ENCODE results near the gene GPANK1. TPM values are rescaled to one million over a fixed set of nuclear protein-coding genes. Genes with fewer than 3 reads are reported as not detected.

GPANK1 gene
- total RNA-seq, 2 experiments from 2014 or later: 34.4 to 42.9 TPM

GRCh38 chr6:31702819-31703716 lies 38.3 kb upstream of the GPANK1 start, which contains the start of gene ABHD16A:
ABHD16A (minus strand) TSS chr6:31703324; CDS start chr6:31703281, 43 bp downstream.
- CTCF ChIA-PET: interaction anchor here (0.6 to 2.2 kb wide), 9 partner anchors 9 to 273 kb away, joined by 3 to 8 read pairs (median 3); no protein-coding TSS in a partner anchor
- DNase-seq: peak; percentile 98
- Mint-ChIP-seq H3K9me3 (no peaks in the 10 kb centered on the region), H3K4me3 (peak within 1 kb of the TSS; percentile 96), H3K27ac (peak within 1 kb of the TSS; percentile 96), H3K27me3 (no peaks in the 10 kb centered on the region), H3K4me1 (peaks cover 26% of the 10 kb centered on the region), H3K36me3 (ENCODE audit: low read depth) (peaks cover 19% of the 10 kb centered on the region)
- POLR2A ChIA-PET: interaction anchor here (0.6 to 0.9 kb wide), 2 partner anchors 34 to 388 kb away, joined by 3 to 7 read pairs; no protein-coding TSS in a partner anchor

- Mint-ChIP-seq H3K27me3 (no peaks in the 10 kb centered on the region), H3K4me1 (peaks cover 32% of the 10 kb centered on the region), H3K27ac (peak overlapping the region; percentile 96), H3K9me3 (no peaks in the 10 kb centered on the region), H3K36me3 (ENCODE audit: low read depth) (peaks cover 24% of the 10 kb centered on the region), H3K4me3 (peak overlapping the region; percentile 96)
- ChIA-PET POLR2A (interaction anchor here (0.6 kb wide), 1 partner anchor 388 kb away, joined by 3 read pairs; no protein-coding TSS in a partner anchor), CTCF (interaction anchor here (0.6 to 2.2 kb wide), 6 partner anchors 9 to 151 kb away, joined by 3 to 8 read pairs (median 3); no protein-coding TSS in a partner anchor)
- no peak for DNase-seq
Measured at GRCh38 chr6:31702405-31702818, 37.6 kb upstream of the GPANK1 start.

GRCh38 chr6:31701666-31702404 lies 37.0 kb upstream of the GPANK1 start:
- DNase-seq: no peak
- peaks cover 35% of the 10 kb centered on the region for H3K4me1 Mint-ChIP-seq
- CTCF ChIA-PET: interaction anchor here (1.4 to 2.2 kb wide), 2 partner anchors 18 to 68 kb away, joined by 3 to 8 read pairs; no protein-coding TSS in a partner anchor
- no peaks in the 10 kb centered on the region for H3K27me3 Mint-ChIP-seq
- POLR2A ChIA-PET: interaction anchor here (0.6 kb wide), 1 partner anchor 389 kb away, joined by 3 read pairs; no protein-coding TSS in a partner anchor
- peak overlapping the region; percentile 96 for H3K4me3 Mint-ChIP-seq
- peak overlapping the region; percentile 96 for H3K27ac Mint-ChIP-seq
- H3K9me3 Mint-ChIP-seq: no peaks in the 10 kb centered on the region
- H3K36me3 Mint-ChIP-seq (ENCODE audit: low read depth): peaks cover 27% of the 10 kb centered on the region

GRCh38 chr6:31700740-31701401 lies 36.1 kb upstream of the GPANK1 start:
- ChIA-PET POLR2A (no interaction called here), CTCF (no interaction called here)
- Mint-ChIP-seq H3K4me1 (peaks cover 35% of the 10 kb centered on the region), H3K4me3 (peak overlapping the region; percentile 96), H3K27me3 (no peaks in the 10 kb centered on the region), H3K9me3 (no peaks in the 10 kb centered on the region), H3K36me3 (ENCODE audit: low read depth) (peaks cover 31% of the 10 kb centered on the region), H3K27ac (peak overlapping the region; percentile 66)
- DNase-seq: no peak

- Mint-ChIP-seq H3K9me3 (no peaks in the 10 kb centered on the region), H3K36me3 (ENCODE audit: low read depth) (peaks cover 43% of the 10 kb centered on the region), H3K4me3 (no peak overlapping the region), H3K27ac (peak overlapping the region; percentile 51), H3K4me1 (peaks cover 29% of the 10 kb centered on the region), H3K27me3 (no peaks in the 10 kb centered on the region)
- CTCF ChIA-PET: interaction anchor here (1.1 to 1.4 kb wide), 2 partner anchors 28 to 132 kb away, joined by 4 to 5 read pairs; no protein-coding TSS in a partner anchor
- DNase-seq: no peak
- POLR2A ChIA-PET: no interaction called here
Measured at GRCh38 chr6:31697555-31697954, 32.8 kb upstream of the GPANK1 start.

- Mint-ChIP-seq H3K9me3 (no peaks in the 10 kb centered on the region), H3K4me1 (peaks cover 10% of the 10 kb centered on the region), H3K27ac (no peak overlapping the region), H3K36me3 (ENCODE audit: low read depth) (peaks cover 50% of the 10 kb centered on the region), H3K27me3 (no peaks in the 10 kb centered on the region), H3K4me3 (no peak overlapping the region)
- ChIA-PET POLR2A (no interaction called here), CTCF (interaction anchor here (0.9 to 1.6 kb wide), 3 partner anchors 18 to 182 kb away, joined by 3 to 4 read pairs (median 3); no protein-coding TSS in a partner anchor)
- DNase-seq: no peak
Measured at GRCh38 chr6:31693535-31693934, 28.7 kb upstream of the GPANK1 start.

GRCh38 chr6:31692886-31693285 lies 28.1 kb upstream of the GPANK1 start:
- ChIA-PET CTCF (interaction anchor here (1.3 to 1.6 kb wide), 2 partner anchors 18 to 32 kb away, joined by 3 read pairs; partner anchors contain the start of gene C6orf47), POLR2A (no interaction called here)
- no peaks in the 10 kb centered on the region for H3K27me3 Mint-ChIP-seq
- no peak overlapping the region for H3K4me3 Mint-ChIP-seq
- H3K36me3 Mint-ChIP-seq (ENCODE audit: low read depth): peaks cover 54% of the 10 kb centered on the region
- H3K4me1 Mint-ChIP-seq: peaks cover 8% of the 10 kb centered on the region
- no peaks in the 10 kb centered on the region for H3K9me3 Mint-ChIP-seq
- DNase-seq: no peak
- H3K27ac Mint-ChIP-seq: no peak overlapping the region

- Mint-ChIP-seq H3K27me3 (no peaks in the 10 kb centered on the region), H3K36me3 (ENCODE audit: low read depth) (peaks cover 55% of the 10 kb centered on the region), H3K4me3 (no peak overlapping the region), H3K4me1 (peaks cover 3% of the 10 kb centered on the region), H3K27ac (no peak overlapping the region), H3K9me3 (no peaks in the 10 kb centered on the region)
- no peak for DNase-seq
- ChIA-PET POLR2A (no interaction called here), CTCF (interaction anchor here (1.3 to 1.6 kb wide), 2 partner anchors 19 to 31 kb away, joined by 3 read pairs; partner anchors contain the start of gene C6orf47)
Measured at GRCh38 chr6:31692353-31692752, 27.6 kb upstream of the GPANK1 start.

- H3K27me3 Mint-ChIP-seq: no peaks in the 10 kb centered on the region
- H3K9me3 Mint-ChIP-seq: no peaks in the 10 kb centered on the region
- H3K36me3 Mint-ChIP-seq (ENCODE audit: low read depth): peaks cover 55% of the 10 kb centered on the region
- H3K4me1 Mint-ChIP-seq: no peaks in the 10 kb centered on the region
- ChIA-PET POLR2A (no interaction called here), CTCF (interaction anchor here (0.5 to 1.7 kb wide), 3 partner anchors 11 to 149 kb away, joined by 3 to 4 read pairs (median 4); partner anchors contain the start of genes C6orf47 and LY6G5C)
- no peak for DNase-seq
- H3K4me3 Mint-ChIP-seq: no peak overlapping the region
- no peak overlapping the region for H3K27ac Mint-ChIP-seq
Measured at GRCh38 chr6:31691564-31692108, 26.8 kb upstream of the GPANK1 start.

- Mint-ChIP-seq H3K9me3 (no peaks in the 10 kb centered on the region), H3K27me3 (no peaks in the 10 kb centered on the region), H3K27ac (no peak overlapping the region), H3K36me3 (ENCODE audit: low read depth) (peaks cover 55% of the 10 kb centered on the region), H3K4me1 (no peaks in the 10 kb centered on the region), H3K4me3 (no peak overlapping the region)
- no peak for DNase-seq
- CTCF ChIA-PET: interaction anchor here (0.5 to 1.7 kb wide), 3 partner anchors 10 to 149 kb away, joined by 3 to 4 read pairs (median 4); partner anchors contain the start of gene LY6G5C
- POLR2A ChIA-PET: no interaction called here
Measured at GRCh38 chr6:31691078-31691463, 26.3 kb upstream of the GPANK1 start.

- no peak overlapping the region for H3K4me3 Mint-ChIP-seq
- peaks cover 59% of the 10 kb centered on the region for H3K36me3 Mint-ChIP-seq (ENCODE audit: low read depth)
- CTCF ChIA-PET: interaction anchor here (0.5 to 1.7 kb wide), 4 partner anchors 10 to 150 kb away, joined by 3 to 4 read pairs (median 4); partner anchors contain the start of genes LY6G5C and LY6G6D
- H3K27me3 Mint-ChIP-seq: no peaks in the 10 kb centered on the region
- POLR2A ChIA-PET: no interaction called here
- no peaks in the 10 kb centered on the region for H3K9me3 Mint-ChIP-seq
- peak overlapping the region; percentile 2 for H3K27ac Mint-ChIP-seq
- no peak for DNase-seq
- no peaks in the 10 kb centered on the region for H3K4me1 Mint-ChIP-seq
Measured at GRCh38 chr6:31690231-31691077, 25.7 kb upstream of the GPANK1 start.
